GM12891 (cell line): Measurements from ENCODE around the gene IQSEC2.

ENCODE experiments used
- POLR2A ChIP-seq: IDR thresholded peaks from 2 replicates; pipeline ENCODE4 v1.6.1; 2011; ENCODE audit warnings: low read depth, low read length, control low read depth
- POLR2AphosphoS5 ChIP-seq: IDR thresholded peaks from 2 replicates; pipeline ENCODE4 v1.6.1; 2011; ENCODE audit warnings: low read depth, low read length, control low read depth
- POU2F2 ChIP-seq: IDR thresholded peaks from 2 replicates; pipeline ENCODE4 v1.6.1; 2011; ENCODE audit warnings: low read depth, mild to moderate bottlenecking, control low read depth, low read length, moderate library complexity
- SPI1 ChIP-seq: IDR thresholded peaks from 2 replicates; pipeline ENCODE4 v1.6.1; 2011; ENCODE audit warnings: low read depth, low read length, control low read depth
- TAF1 ChIP-seq: IDR thresholded peaks from 2 replicates; pipeline ENCODE4 v1.6.1; 2011; ENCODE audit warnings: low read depth, low read length, control low read depth

- TF ChIP-seq POLR2AphosphoS5 (no peak), POLR2A (no peak), TAF1 (no peak), SPI1 (no peak), POU2F2 (no peak)
Measured at GRCh38 chrX:53281963-53282695, 745 bp upstream of the IQSEC2 start.
